IPS-15b (cell line): ENCODE data around the gene PRR30.
"Not testable (repeated sequence)": the region's sequence is repeated elsewhere in the genome, so short reads cannot be mapped to it uniquely, and the experiment has no call there.

ENCODE experiments used
- H3K27me3 ChIP-seq: one replicate; pipeline ENCODE4 v1.6.1; 2013; ENCODE audit warnings: low read length; ENCODE audit not compliant: control insufficient read depth, insufficient read depth
- H3K36me3 ChIP-seq: one replicate; pipeline ENCODE4 v1.6.1; 2013; ENCODE audit warnings: low read length; ENCODE audit not compliant: control insufficient read depth, insufficient read depth
- H3K4me1 ChIP-seq: one replicate; pipeline ENCODE4 v1.6.1; 2013; ENCODE audit warnings: mild to moderate bottlenecking, low read length; ENCODE audit not compliant: control insufficient read depth, insufficient read depth
- H3K4me3 ChIP-seq: one replicate; pipeline ENCODE4 v1.5.1; 2013; ENCODE audit warnings: low read depth, low read length
- H3K9ac ChIP-seq: one replicate; pipeline ENCODE4 v1.6.1; 2013; ENCODE audit warnings: low read depth, mild to moderate bottlenecking, low read length
- H3K9me3 ChIP-seq: one replicate; pipeline ENCODE4 v1.6.1; 2013; ENCODE audit warnings: mild to moderate bottlenecking, low read length; ENCODE audit not compliant: control insufficient read depth, insufficient read depth

Gene PRR30

DNA sequence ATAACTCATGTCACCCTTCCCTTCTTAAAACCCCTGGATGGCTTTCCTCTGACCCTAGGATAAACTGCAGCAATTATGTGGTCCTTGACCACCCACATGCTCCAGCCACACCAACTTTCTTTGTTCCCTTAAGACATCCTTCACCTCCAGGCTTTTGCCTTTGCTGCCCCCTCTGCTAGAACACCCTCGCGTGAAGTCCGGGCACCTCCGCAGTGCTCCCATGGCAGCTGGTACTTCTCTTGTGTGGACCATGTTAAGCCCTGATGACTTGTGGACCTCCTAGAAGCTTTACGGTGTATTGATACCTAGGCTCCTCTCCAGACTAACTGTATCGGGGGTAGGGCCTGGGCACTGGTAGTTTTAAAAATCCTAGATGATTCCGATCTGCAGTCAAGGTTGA lies 16.4 kb downstream of the PRR30 start:
- Histone ChIP-seq H3K9ac (no peak overlapping the region), H3K36me3 (no peaks in the 10 kb centered on the region), H3K4me1 (no peaks in the 10 kb centered on the region), H3K9me3 (no peaks in the 10 kb centered on the region), H3K4me3 (peak overlapping the region; percentile 70), H3K27me3 (peaks cover 64% of the 10 kb centered on the region)

DNA sequence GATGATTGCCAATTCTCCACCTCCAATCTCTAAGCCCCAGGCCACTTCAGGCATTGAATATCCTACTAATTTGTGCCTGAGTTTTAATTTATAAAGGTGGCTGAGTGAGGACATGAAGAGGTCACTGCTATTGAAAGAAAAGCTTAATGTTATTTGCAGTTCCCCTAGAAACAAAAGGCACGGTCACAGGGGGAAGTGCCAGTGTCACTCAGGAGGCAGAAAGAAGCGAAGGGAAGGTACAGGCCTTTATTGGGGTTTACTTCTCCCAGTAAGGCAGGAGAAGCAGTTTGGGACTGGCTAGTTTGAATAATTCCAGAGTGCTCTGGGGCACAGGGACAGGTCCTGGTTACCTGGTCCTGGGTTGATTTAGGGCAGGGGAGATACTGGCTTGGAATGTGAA lies 17.3 kb downstream of the PRR30 start:
- H3K9ac ChIP-seq, result no peak overlapping the region
- H3K9me3 ChIP-seq, result no peaks in the 10 kb centered on the region
- H3K4me3 ChIP-seq, result no peak overlapping the region
- H3K36me3 ChIP-seq, result no peaks in the 10 kb centered on the region
- H3K27me3 ChIP-seq, result peaks cover 71% of the 10 kb centered on the region
- H3K4me1 ChIP-seq, result no peaks in the 10 kb centered on the region

DNA sequence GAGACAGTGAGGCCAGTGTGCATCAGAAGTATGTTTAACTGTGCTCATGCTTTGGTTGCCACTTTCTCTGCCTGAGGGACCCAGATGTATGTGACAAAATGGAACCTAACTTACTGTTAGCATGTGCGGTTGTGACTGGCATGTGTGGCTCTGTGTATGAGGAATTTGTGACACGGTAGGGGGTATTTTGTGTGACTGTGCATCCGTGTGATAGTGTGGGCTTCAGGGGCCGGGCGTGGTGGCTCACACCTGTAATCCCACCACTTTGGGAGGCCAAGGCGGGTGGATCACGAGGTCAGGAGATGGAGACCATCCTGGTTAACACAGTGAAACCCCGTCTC lies 19.9 kb downstream of the PRR30 start:
- not testable (repeated sequence) for H3K9ac ChIP-seq, H3K36me3 ChIP-seq, H3K4me1 ChIP-seq, H3K9me3 ChIP-seq
- H3K4me3 ChIP-seq, result peak overlapping the region; percentile 48
- H3K27me3 ChIP-seq, result peaks cover 67% of the 10 kb centered on the region

DNA sequence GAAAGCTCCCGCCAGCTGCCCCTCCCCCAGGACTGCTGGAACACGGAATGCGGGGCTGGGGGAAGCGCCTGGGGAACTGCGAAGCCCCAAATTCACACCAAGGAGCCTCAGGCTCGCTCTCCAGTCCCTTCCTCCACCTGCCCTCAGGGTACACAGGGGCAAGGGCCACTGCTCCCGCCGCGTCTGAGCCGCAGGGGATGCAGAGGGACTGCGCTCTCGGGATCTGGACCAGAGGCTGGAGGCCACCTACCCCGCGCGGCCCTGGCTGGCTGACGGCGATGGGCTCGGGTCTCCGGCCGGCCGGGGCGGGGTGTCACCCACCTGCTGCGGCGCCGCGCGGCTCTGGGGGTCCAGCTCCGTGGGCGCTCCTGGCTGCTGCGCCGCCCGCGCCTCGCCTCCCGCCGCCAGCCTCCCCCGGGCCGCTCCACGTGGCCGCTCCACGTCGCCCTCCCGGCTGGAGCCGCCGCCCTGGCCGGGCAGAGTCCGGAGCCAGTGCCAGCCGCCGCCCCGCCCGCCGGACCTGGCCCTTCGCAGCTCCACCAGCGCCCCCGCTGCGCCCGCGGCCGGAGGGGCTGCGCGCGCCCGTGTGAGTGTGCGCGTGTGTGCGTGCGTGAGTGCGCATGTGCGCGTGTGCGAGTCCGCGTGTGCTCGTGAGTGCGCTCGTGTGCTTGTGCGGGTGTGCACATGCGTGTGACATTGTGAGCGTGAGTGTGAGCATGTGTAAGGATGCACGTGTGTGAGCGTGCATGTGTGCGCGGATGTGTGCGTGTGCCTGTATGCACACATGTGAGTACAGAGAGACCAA lies 20.5 kb downstream of the PRR30 start, which contains the start of gene CGREF1:
Gene CGREF1, minus strand, starts transcription at position 604 of the 805 bp plus-strand sequence. CDS start 14,762 bp downstream, outside the sequence.
- Histone ChIP-seq H3K4me1 (no peaks in the 10 kb centered on the region), H3K36me3 (no peaks in the 10 kb centered on the region), H3K9ac (no peak within 1 kb of the TSS), H3K4me3 (peak within 1 kb of the TSS; percentile 67), H3K9me3 (no peaks in the 10 kb centered on the region), H3K27me3 (peaks cover 62% of the 10 kb centered on the region)

DNA sequence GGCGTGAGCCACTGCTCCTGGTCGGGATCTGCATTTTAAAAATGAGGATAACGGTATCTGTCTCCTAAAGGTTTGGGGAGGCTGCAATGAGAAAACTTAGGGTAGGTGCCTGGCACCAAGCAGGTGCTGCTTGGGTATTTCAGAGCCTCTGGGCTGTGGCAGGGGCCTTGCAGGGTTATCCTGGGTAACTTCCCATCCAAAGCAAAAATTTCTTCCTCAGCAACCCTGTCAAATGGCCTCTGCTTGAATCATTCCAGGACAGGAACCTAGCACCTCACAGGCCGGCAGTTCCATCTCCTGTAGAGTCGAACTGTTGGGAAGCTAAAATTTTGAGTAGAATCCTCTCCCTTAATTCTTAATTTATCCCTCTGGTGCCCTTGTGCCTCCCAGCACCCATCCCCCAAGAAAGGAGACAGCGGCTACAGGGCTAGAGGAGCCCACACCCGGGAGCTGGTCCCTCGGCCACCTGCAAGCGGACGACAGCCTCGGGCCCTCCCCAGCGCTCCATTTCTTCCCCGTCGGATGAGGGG lies 21.1 kb downstream of the PRR30 start:
- no peak overlapping the region for H3K9ac ChIP-seq
- no peaks in the 10 kb centered on the region for H3K36me3 ChIP-seq
- H3K4me1 ChIP-seq, result no peaks in the 10 kb centered on the region
- no peaks in the 10 kb centered on the region for H3K9me3 ChIP-seq
- peaks cover 58% of the 10 kb centered on the region for H3K27me3 ChIP-seq
- peak overlapping the region; percentile 67 for H3K4me3 ChIP-seq

DNA sequence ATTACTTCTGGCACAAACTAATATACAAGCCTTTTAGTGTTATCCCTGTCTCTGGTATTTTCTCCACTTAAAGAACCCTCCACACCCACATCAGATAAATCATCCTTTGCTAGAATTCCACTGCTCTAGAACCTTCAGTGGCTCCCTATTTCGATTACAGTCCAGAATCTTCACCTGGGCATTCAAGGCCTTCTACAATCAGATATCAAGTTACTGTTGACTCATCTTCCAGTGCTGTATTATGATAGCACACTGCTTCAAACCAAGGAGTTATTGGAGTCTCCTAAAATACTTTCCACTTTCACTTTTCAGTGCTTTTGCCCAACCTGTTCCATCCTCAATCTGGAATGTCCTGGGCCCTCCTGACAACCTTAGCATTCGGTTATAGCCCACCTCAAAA lies 23.7 kb downstream of the PRR30 start:
- H3K9me3 ChIP-seq, result no peaks in the 10 kb centered on the region
- no peak overlapping the region for H3K9ac ChIP-seq
- H3K27me3 ChIP-seq, result peaks cover 33% of the 10 kb centered on the region
- H3K4me3 ChIP-seq, result no peak overlapping the region
- no peaks in the 10 kb centered on the region for H3K36me3 ChIP-seq
- no peaks in the 10 kb centered on the region for H3K4me1 ChIP-seq

DNA sequence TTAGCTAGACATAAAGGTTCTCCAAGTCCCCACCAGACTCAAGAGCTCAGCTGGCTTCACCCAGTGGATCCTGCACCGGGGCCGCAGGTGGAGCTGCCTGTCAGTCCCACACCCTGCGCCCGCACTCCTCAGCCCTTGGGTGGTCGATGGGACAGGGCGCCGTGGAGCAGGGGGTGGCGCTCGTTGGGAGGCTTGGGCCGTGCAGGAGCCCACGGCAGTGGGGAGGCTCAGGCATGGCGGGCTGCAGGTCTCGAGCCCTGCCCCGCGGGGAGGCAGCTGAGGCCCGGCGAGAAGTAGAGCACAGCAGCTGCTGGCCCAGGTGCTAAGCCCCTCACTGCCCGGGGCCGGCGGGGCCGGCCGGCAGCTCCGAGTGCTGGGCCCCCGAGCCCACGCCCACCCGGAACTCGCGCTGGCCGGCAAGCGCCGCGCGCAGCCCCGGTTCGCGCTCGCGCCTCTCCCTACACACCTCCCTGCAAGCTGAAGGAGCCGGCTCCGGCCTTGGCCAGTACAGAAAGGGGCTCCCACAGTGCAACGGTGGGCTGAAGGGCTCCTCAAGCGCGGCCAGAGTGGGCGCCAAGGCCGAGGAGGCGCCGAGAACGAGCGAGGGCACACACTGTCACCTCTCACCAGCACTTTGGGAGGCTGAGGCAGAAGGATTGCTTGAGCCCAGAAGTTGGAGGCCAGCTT lies 27.7 kb downstream of the PRR30 start:
- H3K9ac ChIP-seq, H3K9me3 ChIP-seq, H3K4me1 ChIP-seq, H3K4me3 ChIP-seq, H3K36me3 ChIP-seq, H3K27me3 ChIP-seq: not testable (repeated sequence)

DNA sequence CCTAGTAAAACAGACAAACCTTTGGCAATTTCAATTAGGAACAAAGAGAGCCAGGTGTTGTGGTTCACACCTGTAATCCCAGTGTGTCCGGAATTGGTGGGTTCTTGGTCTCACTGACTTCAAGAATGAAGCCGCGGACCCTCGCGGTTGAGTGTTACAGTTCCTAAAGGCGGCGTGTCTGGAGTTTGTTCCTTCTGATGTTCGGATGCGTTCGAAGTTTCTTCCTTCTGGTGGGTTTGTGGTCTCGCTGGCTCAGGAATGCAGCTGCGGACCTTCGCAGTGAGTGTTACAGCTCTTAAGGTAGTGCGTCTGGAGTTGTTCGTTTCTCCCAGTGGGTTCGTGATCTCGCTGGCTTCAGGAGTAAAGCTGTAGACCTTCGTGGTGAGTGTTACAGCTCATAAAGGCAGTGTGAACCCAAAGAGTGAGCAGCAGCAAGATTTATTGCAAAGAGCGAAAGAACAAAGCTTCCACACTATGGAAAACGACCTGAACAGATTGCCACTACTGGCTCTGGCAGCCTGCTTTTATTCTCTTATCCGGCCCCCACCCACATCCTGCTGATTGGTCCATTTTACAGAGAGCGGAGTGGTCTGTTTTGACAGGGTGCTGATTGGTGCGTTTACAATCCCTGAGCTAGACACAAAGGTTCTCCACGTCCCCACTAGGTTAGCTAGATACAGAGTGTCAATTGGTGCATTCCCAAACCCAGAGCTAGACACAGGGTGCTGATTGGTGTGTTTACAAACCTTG lies 28.4 kb downstream of the PRR30 start:
- not testable (repeated sequence) for H3K4me3 ChIP-seq, H3K9ac ChIP-seq, H3K9me3 ChIP-seq, H3K36me3 ChIP-seq, H3K4me1 ChIP-seq, H3K27me3 ChIP-seq

DNA sequence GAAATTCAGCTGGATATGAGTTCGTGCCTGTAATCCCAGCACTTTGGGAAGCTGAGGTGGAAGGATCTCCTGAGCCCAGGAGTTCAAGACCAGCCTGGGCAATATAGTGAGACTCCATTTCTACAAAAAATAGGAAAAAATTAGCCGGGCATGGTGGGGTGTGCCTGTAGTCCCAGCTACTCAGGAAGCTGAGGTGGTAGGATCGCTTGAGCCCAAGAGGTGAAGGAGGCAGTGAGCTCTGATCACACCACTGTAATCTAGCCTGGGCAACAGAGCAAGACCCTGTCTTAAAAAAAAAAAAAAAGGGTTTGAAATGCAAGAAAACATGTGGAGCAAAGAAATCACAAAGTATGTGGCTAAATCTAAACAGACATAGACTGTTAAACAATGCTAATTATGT lies 30.1 kb downstream of the PRR30 start:
- Histone ChIP-seq H3K9ac (no peak overlapping the region), H3K27me3 (no peaks in the 10 kb centered on the region), H3K4me3 (no peak overlapping the region), H3K36me3 (no peaks in the 10 kb centered on the region), H3K9me3 (no peaks in the 10 kb centered on the region), H3K4me1 (no peaks in the 10 kb centered on the region)

DNA sequence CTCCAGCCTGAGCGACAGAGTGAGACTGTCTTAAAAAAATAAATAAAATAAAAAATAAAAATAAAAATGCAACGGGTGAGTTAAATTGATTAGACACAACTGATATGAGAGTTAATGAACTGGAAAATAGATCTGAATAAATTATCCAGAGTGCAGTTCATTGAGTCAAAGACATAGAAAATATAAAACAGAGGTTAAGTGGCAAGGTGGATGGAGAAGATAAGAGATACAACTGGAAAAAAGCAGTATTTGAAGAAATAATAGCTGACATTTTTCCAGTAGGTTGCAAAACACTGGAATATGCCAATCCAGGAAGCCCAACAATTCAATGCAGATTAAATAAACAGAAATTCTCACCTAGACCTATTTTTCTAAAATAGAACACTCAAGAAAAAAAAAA lies 31.0 kb downstream of the PRR30 start:
- H3K4me3 ChIP-seq, result no peak overlapping the region
- no peaks in the 10 kb centered on the region for H3K36me3 ChIP-seq
- H3K9ac ChIP-seq, result no peak overlapping the region
- H3K9me3 ChIP-seq, result no peaks in the 10 kb centered on the region
- no peaks in the 10 kb centered on the region for H3K4me1 ChIP-seq
- H3K27me3 ChIP-seq, result no peaks in the 10 kb centered on the region

DNA sequence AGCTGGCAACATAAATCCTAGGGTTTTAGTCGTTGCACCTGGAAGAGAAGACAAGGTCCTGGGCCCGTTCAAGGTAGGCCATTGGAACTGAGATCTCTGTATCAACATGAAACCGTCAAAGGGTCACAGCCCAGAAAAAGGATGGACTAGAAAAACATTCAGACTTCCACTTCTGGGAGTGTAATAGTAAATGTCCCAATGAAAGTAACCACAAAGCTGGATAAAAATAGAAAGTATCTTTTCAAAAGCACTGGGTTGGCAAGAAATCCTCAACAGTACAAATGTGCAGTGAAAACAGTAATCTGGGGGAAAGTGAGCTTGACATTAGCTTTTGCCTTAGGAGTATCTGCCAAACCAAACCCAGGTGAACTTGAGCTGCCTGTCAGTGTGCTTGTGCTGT lies 33.2 kb downstream of the PRR30 start:
- Histone ChIP-seq H3K36me3 (no peaks in the 10 kb centered on the region), H3K4me3 (no peak overlapping the region), H3K9ac (no peak overlapping the region), H3K9me3 (no peaks in the 10 kb centered on the region), H3K27me3 (no peaks in the 10 kb centered on the region), H3K4me1 (no peaks in the 10 kb centered on the region)
